Measurements from ENCODE around the gene EXD3. TPM values are rescaled to one million over a fixed set of nuclear protein-coding genes. Genes with fewer than 3 reads are reported as not detected.
A peak's percentile ranks its signal among the peaks of the same experiment; 100 is the strongest.

EXD3 gene
- total RNA-seq, 6 experiments from 2014 or later, result 6.4 to 10.6 (median 8.7) TPM

GRCh38 chr9:137305060-137305797, 117.7 kb downstream of the EXD3 start:
- Mint-ChIP-seq H3K9me3 (no peaks in the 10 kb centered on the region), H3K27me3 (ENCODE audit: insufficient read depth) (peaks cover 5% of the 10 kb centered on the region; the same call in 1 of the 2 replicates), H3K4me3 (no peak overlapping the region), H3K27ac (no peak overlapping the region), H3K4me1 (ENCODE audit: low read depth) (peaks cover 5% of the 10 kb centered on the region), H3K36me3 (ENCODE audit: low read depth) (no peaks in the 10 kb centered on the region)
- peak; percentile 12 for DNase-seq
- no peak for TF ChIP-seq CTCF (IDR thresholded peaks at IDR 0.05)

GRCh38 chr9:137304383-137305059, 118.4 kb downstream of the EXD3 start:
- Mint-ChIP-seq H3K36me3 (ENCODE audit: low read depth) (no peaks in the 10 kb centered on the region), H3K27me3 (ENCODE audit: insufficient read depth) (peaks cover 4% of the 10 kb centered on the region; the same call in 1 of the 2 replicates), H3K27ac (no peak overlapping the region), H3K9me3 (no peaks in the 10 kb centered on the region), H3K4me1 (ENCODE audit: low read depth) (peaks cover 9% of the 10 kb centered on the region), H3K4me3 (no peak overlapping the region)
- no peak for DNase-seq
- TF ChIP-seq CTCF (IDR thresholded peaks at IDR 0.05), result peak; percentile 28; the same call in 1 of the 2 replicates

- H3K27me3 Mint-ChIP-seq (ENCODE audit: insufficient read depth), result peaks cover 6% of the 10 kb centered on the region
- no peak overlapping the region for H3K4me3 Mint-ChIP-seq
- TF ChIP-seq CTCF (IDR thresholded peaks at IDR 0.05), result no peak
- DNase-seq, result no peak
- H3K9me3 Mint-ChIP-seq, result no peaks in the 10 kb centered on the region
- no peak overlapping the region for H3K27ac Mint-ChIP-seq
- H3K36me3 Mint-ChIP-seq (ENCODE audit: low read depth), result no peaks in the 10 kb centered on the region
- peaks cover 9% of the 10 kb centered on the region for H3K4me1 Mint-ChIP-seq (ENCODE audit: low read depth)
Observed at GRCh38 chr9:137303893-137304382, 119.0 kb downstream of the EXD3 start.

- TF ChIP-seq CTCF (IDR thresholded peaks at IDR 0.05), result no peak
- Mint-ChIP-seq H3K9me3 (no peaks in the 10 kb centered on the region), H3K4me3 (no peak overlapping the region), H3K36me3 (ENCODE audit: low read depth) (no peaks in the 10 kb centered on the region), H3K27ac (no peak overlapping the region), H3K27me3 (ENCODE audit: insufficient read depth) (peaks cover 8% of the 10 kb centered on the region), H3K4me1 (ENCODE audit: low read depth) (peaks cover 9% of the 10 kb centered on the region)
- DNase-seq, result no peak
Observed at GRCh38 chr9:137303151-137303892, 119.6 kb downstream of the EXD3 start.

GRCh38 chr9:137302449-137303150, 120.4 kb downstream of the EXD3 start:
- Mint-ChIP-seq H3K4me3 (no peak overlapping the region), H3K4me1 (ENCODE audit: low read depth) (peaks cover 9% of the 10 kb centered on the region), H3K27ac (no peak overlapping the region), H3K9me3 (no peaks in the 10 kb centered on the region), H3K27me3 (ENCODE audit: insufficient read depth) (peaks cover 8% of the 10 kb centered on the region), H3K36me3 (ENCODE audit: low read depth) (no peaks in the 10 kb centered on the region)
- peak; percentile 82 for TF ChIP-seq CTCF (IDR thresholded peaks at IDR 0.05)
- DNase-seq, result peak; percentile 45
